ENCODE data around the gene PRAMEF4. TPM values are rescaled to one million over a fixed set of nuclear protein-coding genes. Genes with fewer than 3 reads are reported as not detected.
"Not testable (repeated sequence)": the region's sequence is repeated elsewhere in the genome, so short reads cannot be mapped to it uniquely, and the experiment has no call there.

Gene PRAMEF4
- not detected in 2 replicates for total RNA-seq (2014; rRNA removed)
- not detected for polyA plus RNA-seq (2012)

DNA sequence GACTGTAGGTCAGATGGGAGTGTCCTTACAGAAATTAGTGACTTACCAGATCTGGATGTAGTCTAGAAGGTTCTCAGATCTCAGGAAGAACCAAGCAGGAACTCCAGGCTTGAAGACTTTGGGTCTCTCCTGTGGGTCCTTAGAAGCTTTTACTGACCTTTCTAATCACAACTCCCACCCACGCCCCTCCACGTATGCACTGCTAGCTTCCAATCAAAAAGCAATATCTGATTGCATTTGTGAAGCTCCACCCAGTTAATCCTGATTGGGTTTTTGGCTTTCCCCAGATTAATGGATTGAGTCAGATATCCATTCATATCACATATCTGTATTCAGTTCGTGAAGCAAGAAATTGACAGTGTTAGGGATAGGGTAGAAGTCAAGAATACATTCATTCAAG, at the start of gene PRAMEF4:
Gene PRAMEF4, minus strand, starts transcription at position 101 of the 400 bp plus-strand sequence. CDS start 2,807 bp downstream, outside the sequence.
- not testable (repeated sequence) for DNase-seq (ENCODE audit: low read depth)

- DNase-seq (ENCODE audit: low read depth): not testable (repeated sequence)
Observed at GRCh38 chr1:12924368-12924767, 38.4 kb upstream of the PRAMEF4 start.

- not testable (repeated sequence) for DNase-seq (ENCODE audit: low read depth)
Observed at GRCh38 chr1:12921749-12922148, 35.7 kb upstream of the PRAMEF4 start.

DNA sequence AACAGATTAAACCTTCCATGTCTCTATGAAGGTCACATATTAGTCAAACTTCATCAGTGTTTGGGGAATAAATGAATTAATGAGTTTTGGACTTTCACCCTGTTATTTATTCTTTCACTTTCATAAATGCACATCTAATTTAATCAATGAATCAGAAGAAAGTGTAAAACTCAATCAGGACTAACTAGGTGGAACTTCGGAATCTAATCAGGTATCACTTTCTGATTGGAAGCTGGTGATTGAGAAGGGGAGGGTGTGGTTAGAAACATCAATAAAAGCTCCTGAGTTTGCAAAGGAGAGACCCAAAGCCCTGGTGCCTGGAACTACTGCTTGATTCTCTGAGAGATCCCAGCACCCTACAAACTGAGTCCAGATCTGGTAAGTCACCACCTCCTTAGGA, 30.3 kb upstream of the PRAMEF4 start, which contains the start of gene PRAMEF7:
Gene PRAMEF7, plus strand, starts transcription at position 301 of the 400 bp plus-strand sequence. CDS start 1,083 bp downstream, outside the sequence.
- not testable (repeated sequence) for DNase-seq (ENCODE audit: low read depth)

DNA sequence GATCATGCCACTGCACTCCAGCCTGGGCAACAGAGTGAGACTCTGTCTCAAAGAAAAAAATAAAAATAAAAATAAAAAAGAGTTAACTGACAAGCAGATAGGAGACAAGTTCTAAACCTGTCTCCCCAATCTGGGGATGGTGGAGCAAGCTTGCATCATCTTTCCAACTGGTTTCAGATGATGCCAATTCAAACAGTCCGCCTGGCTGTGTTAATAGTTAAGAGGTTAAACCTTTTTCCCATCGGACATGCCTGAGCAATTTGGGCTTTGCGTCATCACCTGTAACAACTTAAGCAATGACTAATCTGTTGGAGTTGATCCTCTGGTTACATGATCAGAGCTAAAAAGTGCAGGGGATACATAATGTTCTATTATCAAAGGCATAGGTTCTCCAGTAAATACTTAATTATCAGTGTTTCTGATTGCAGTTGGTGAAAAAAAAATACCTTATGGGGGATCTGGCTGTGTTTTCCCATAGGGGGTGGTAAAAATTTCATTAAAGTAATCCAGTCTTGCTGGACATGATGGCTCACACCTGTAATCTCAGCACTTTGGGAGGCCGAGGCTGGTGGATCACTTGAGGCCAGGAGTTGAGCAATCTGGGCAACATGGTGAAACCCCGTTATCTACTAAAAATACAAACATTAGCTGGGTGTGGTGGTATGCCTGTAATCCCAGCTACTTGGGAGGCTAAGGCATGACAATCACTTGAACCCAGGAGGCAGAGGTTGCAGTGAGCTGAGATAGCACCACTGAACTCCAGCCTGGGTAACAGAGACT, 18.0 kb upstream of the PRAMEF4 start:
- not testable (repeated sequence) for DNase-seq (ENCODE audit: low read depth)

GRCh38 chr1:12899186-12899585, 13.2 kb upstream of the PRAMEF4 start:
- DNase-seq (ENCODE audit: low read depth): not testable (repeated sequence)

GRCh38 chr1:12898170-12898569, 12.2 kb upstream of the PRAMEF4 start, which contains the start of gene PRAMEF10:
Gene PRAMEF10, minus strand, starts transcription at chr1:12898270. Its CDS starts 2,423 bp downstream, at chr1:12895847.
- not testable (repeated sequence) for DNase-seq (ENCODE audit: low read depth)

DNA sequence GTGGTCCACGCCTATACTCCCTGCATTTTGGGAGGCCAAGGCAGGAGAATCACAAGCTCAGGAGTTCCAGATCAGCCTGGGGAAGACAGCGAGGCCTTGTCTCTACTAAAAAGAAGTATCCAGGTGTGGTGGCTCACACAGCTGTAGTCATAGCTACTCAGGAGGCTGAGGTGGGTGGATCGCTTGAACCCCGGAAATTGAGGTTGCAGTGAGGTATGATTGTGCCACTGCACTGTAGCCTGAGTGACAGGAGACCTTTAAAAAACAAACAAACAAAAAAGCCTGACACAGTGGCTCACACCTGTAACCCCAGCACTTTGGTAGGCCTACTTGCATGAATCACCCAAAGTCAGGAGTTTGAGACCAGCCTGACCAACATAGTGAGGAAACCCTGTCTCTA, 7.5 kb downstream of the PRAMEF4 start:
- not testable (repeated sequence) for DNase-seq (ENCODE audit: low read depth)

DNA sequence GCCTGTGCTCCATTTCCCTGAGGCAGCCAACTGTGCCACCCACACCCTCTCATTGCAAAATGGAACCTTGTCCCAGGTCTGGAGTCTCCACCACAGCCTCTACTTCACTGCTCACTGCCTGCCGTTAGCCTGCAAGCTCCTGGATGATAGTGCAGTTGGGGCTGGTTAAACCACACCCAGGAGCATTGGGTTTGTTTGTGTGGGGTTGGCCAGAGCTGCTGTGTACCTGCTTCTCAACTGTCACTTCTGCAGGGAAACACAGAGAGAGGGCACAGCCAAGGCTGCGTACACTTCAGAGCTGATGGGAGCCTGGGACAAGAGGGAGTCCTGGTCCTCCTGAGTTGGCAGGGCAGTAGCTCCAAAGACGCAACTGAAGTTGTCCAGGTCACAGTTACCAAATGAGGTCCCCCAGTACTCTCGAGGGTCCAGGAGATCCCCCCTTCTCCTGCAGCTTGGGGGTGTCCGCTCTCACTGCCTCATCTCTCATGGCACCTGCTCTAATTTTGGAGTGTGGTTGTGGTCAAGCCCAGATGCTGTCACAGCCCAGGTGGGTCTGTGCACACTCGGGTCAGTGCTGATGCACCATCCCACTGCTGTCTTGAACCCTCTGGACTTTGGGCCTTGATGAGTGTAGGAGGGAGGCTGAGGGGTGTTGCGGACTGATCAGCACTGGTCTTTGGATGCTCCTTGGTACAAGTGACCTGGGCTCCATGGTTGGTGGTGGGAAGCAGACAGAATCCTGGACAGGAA, 22.7 kb downstream of the PRAMEF4 start:
- not testable (repeated sequence) for DNase-seq (ENCODE audit: low read depth)

DNA sequence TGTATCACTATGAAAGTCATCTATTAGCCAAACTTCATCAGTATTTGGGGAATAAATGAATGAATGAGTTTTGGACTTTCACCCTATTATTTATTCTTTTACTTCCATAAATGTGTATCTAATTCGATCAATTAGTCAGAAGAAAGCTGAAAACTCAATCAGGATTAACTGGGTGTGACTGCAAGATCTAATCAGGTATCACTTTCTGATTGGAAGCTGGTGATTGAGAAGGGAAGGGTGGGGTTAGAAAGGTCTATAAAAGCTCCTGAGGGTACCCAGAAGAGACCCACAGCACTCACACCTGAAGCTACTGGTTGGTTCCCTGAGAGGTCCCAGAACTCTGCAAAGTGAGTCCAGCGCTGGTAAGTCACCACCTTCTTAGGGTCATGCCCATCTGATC, 29.2 kb downstream of the PRAMEF4 start, which contains the start of gene PRAMEF2:
Gene PRAMEF2, plus strand, starts transcription at position 301 of the 400 bp plus-strand sequence. CDS start 1,924 bp downstream, outside the sequence.
- DNase-seq (ENCODE audit: low read depth): not testable (repeated sequence)

DNA sequence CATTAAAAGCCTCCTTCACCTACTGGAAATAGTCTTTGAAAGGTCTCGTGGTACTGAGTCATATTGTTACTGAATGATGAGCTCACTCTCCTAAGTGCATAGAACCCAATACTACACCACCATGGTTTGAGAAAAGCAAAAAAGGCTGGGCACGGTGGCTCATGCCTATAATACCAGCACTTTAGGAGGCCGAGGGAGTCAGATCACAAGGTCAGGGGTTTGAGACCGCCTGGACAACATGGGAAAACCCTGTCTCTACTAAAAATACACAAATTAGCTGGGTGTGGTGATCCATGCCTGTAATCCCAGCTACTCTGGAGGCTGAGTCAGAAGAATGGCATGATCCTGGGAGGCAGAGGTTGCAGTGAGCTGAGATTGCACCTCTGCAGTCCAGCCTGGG, 34.2 kb downstream of the PRAMEF4 start:
- DNase-seq (ENCODE audit: low read depth): no peak

DNA sequence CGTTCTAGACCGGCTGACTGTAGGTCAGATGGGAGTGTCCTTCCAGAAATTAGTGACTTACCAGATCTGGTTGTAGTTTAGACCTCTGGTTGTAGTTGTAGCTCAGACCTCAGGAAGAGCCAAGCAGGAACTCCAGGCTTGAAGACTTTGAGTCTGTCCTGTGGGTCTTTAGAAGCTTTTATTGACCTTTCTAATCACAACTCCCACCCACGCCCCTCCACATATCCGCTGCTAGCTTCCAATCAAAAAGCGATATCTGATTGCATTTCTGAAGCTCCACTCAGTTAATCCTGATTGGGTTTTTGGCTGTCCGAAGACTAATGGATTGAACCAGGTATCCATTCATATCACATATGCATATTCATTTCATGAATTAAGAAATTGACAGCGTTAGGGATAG, 37.4 kb downstream of the PRAMEF4 start, which contains the start of gene HNRNPCL1:
Gene HNRNPCL1, minus strand, starts transcription at position 101 of the 400 bp plus-strand sequence. CDS start 431 bp downstream, outside the sequence.
- DNase-seq (ENCODE audit: low read depth): not testable (repeated sequence)

DNA sequence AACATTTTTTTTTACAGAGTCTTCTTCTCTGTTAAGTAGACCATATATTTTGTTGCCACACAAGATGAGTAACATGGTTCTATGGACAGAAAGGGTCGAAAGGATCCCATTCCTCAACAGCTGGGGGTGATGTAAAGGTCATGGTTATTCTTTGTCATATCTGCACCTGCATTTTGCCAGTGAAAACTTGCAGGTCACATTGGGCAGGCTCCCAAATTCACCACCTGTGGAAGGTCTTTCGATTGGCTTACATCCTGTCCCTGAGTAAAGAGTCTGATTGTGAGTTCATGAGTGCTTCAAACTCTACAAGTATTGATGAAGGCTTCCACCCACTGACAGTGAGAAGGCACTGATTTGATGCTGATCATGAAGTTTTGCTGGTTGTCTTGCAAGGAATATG, 52.8 kb downstream of the PRAMEF4 start:
- not testable (repeated sequence) for DNase-seq (ENCODE audit: low read depth)

GRCh38 chr1:12831310-12831709, 54.7 kb downstream of the PRAMEF4 start, which contains the start of gene PRAMEF11:
Gene PRAMEF11, minus strand, starts transcription at chr1:12831410. Its CDS starts 2,621 bp downstream, at chr1:12828789.
- not testable (repeated sequence) for DNase-seq (ENCODE audit: low read depth)

Other genes with a start within 250 kb of the PRAMEF4 start
- gene AADACL4, start 242.1 kb downstream of the PRAMEF4 start, total RNA-seq (2014; rRNA removed): not detected in 2 replicates
- gene AADACL3, start 170.1 kb downstream of the PRAMEF4 start, total RNA-seq (2014; rRNA removed): not detected in 2 replicates
- gene CFAP107, start 140.0 kb downstream of the PRAMEF4 start, total RNA-seq (2014; rRNA removed): not detected in 2 replicates
- not detected in 2 replicates for gene PRAMEF12, start 112.5 kb downstream of the PRAMEF4 start, total RNA-seq (2014; rRNA removed)
- not detected in 2 replicates for gene PRAMEF1, start 94.8 kb downstream of the PRAMEF4 start, total RNA-seq (2014; rRNA removed)
- gene PRAMEF11, start 54.8 kb downstream of the PRAMEF4 start, total RNA-seq (2014; rRNA removed): not detected in 2 replicates
- not detected in 2 replicates for gene HNRNPCL1, start 37.5 kb downstream of the PRAMEF4 start, total RNA-seq (2014; rRNA removed)
- not detected in 2 replicates for gene PRAMEF2, start 29.1 kb downstream of the PRAMEF4 start, total RNA-seq (2014; rRNA removed)
- gene PRAMEF10, start 12.1 kb upstream of the PRAMEF4 start, total RNA-seq (2014; rRNA removed): not detected in 2 replicates
- not detected in 2 replicates for gene PRAMEF7, start 30.4 kb upstream of the PRAMEF4 start, total RNA-seq (2014; rRNA removed)
- not detected in 2 replicates for gene PRAMEF6, start 61.4 kb upstream of the PRAMEF4 start, total RNA-seq (2014; rRNA removed)
- not detected in 2 replicates for gene PRAMEF27, start 170.4 kb upstream of the PRAMEF4 start, total RNA-seq (2014; rRNA removed)
- gene HNRNPCL3, start 174.6 kb upstream of the PRAMEF4 start, total RNA-seq (2014; rRNA removed): not detected in 2 replicates
- not detected in 2 replicates for gene PRAMEF25, start 184.6 kb upstream of the PRAMEF4 start, total RNA-seq (2014; rRNA removed)
- not detected in 2 replicates for gene HNRNPCL2, start 230.7 kb upstream of the PRAMEF4 start, total RNA-seq (2014; rRNA removed)